B cell (primary cell): ENCODE data around the gene CXXC4. TPM values are rescaled to one million over a fixed set of nuclear protein-coding genes. Genes with fewer than 3 reads are reported as not detected.

Experiments used
- ATAC-seq: fragments of 200-7000 bp; cut with Tn5 transposase; one replicate; pipeline ENCODE4 v1.10.0; 2021; ENCODE audit warnings: low read depth, mild to moderate bottlenecking, moderate number of reproducible peaks, moderate library complexity
- CTCF ChIA-PET: fragments of 350-600 bp; sonication (Branson Sonifier 250); formaldehyde crosslinking; loops from one replicate; lab custom pipeline; 2021; ENCODE audit warnings: antibody characterized with exemption, inconsistent platforms; lab: Charles Lee
- POLR2A ChIA-PET: fragments of 350-600 bp; sonication (Branson Sonifier 250); formaldehyde crosslinking; loops from one replicate; lab custom pipeline; 2021; ENCODE audit warnings: antibody characterized with exemption; lab: Charles Lee
- DNase-seq: peaks from one replicate; pipeline ENCODE4 v3.0.0; 2013
- H2AFZ ChIP-seq: 2 replicates; pipeline ENCODE4 v1.6.1; 2012; ENCODE audit warnings: mild to moderate bottlenecking, low read depth, low read length; ENCODE audit not compliant: insufficient read depth, poor library complexity, severe bottlenecking
- H3K27ac ChIP-seq, 2 donors: 1 replicate in 1 of 2; 2 replicates in 1 of 2; pipeline ENCODE4 v1.5.1; 2012 to 2013; ENCODE audit warnings: low read length in 2 of 2, mild to moderate bottlenecking in 2 of 2, moderate library complexity in 1 of 2
- H3K27me3 ChIP-seq, 4 experiments: fragments of 200-600 bp in 1 of 4; sonication (generic) in 1 of 4; replicated peaks in 1 of 4; 1 replicate in 2 of 4; 2 replicates in 2 of 4; pipeline versions ENCODE4 v1.6.1 to v1.7.0; 2013 to 2016; ENCODE audit warnings: low read length in 3 of 4, mild to moderate bottlenecking in 2 of 4, mixed read lengths in 1 of 4, moderate library complexity in 1 of 4; ENCODE audit not compliant: insufficient read depth in 4 of 4, control insufficient read depth in 3 of 4; ENCODE audit errors: control extremely low read depth in 1 of 4
- H3K36me3 ChIP-seq, 2 experiments: replicated peaks in 1 of 2; 1 replicate in 1 of 2; 2 replicates in 1 of 2; pipeline versions ENCODE4 v1.6.1 to v1.7.1; 2013; ENCODE audit warnings: low read length in 1 of 2; ENCODE audit not compliant: insufficient read depth in 2 of 2, control insufficient read depth in 1 of 2; ENCODE audit errors: control extremely low read depth in 1 of 2, extremely low read depth in 1 of 2
- H3K4me1 ChIP-seq, 2 donors: fragments of 200-600 bp in 1 of 2; sonication (generic) in 1 of 2; 1 replicate in 1 of 2; 2 replicates in 1 of 2; pipeline versions ENCODE4 v1.5.1 to v1.6.1; 2013 to 2017; ENCODE audit warnings: low read length in 2 of 2; ENCODE audit not compliant: control insufficient read depth in 2 of 2, insufficient read depth in 2 of 2
- H3K4me2 ChIP-seq: replicated peaks from 2 replicates; pipeline ENCODE3; 2012; ENCODE audit warnings: mild to moderate bottlenecking, low read depth, low read length; ENCODE audit not compliant: poor library complexity, severe bottlenecking
- H3K4me3 ChIP-seq, 5 experiments: fragments of 200-600 bp in 1 of 5; sonication (generic) in 1 of 5; 1 replicate in 3 of 5; 2 replicates in 2 of 5; pipeline versions ENCODE4 v1.5.1 to v1.7.0; 2011 to 2016; ENCODE audit warnings: low read length in 4 of 5, mild to moderate bottlenecking in 4 of 5, low read depth in 2 of 5, control low read depth in 1 of 5, moderate library complexity in 1 of 5; ENCODE audit not compliant: insufficient read depth in 1 of 5; ENCODE audit errors: control extremely low read depth in 1 of 5, extremely low read depth in 1 of 5
- H3K79me2 ChIP-seq: fragments of 200-600 bp; sonication (generic); one replicate; pipeline ENCODE4 v1.6.0; 2016; ENCODE audit warnings: low read length; ENCODE audit not compliant: control insufficient read depth, insufficient read depth
- H3K9ac ChIP-seq: fragments of 200-600 bp; sonication (generic); 2 replicates; pipeline ENCODE4 v1.6.1; 2017; ENCODE audit warnings: mild to moderate bottlenecking, low read length, moderate library complexity
- H3K9me3 ChIP-seq, 3 donors: one replicate each; pipeline versions ENCODE4 v1.6.1 to v1.7.1; 2013; ENCODE audit warnings: low read length in 2 of 3; ENCODE audit not compliant: control insufficient read depth in 2 of 3, insufficient read depth in 1 of 3; ENCODE audit errors: control extremely low read depth in 1 of 3
- H4K20me1 ChIP-seq: 2 replicates; pipeline ENCODE4 v1.6.0; 2012; ENCODE audit warnings: mild to moderate bottlenecking, low read length; ENCODE audit not compliant: insufficient read depth, control insufficient read depth, poor library complexity, severe bottlenecking
- H3K27ac Mint-ChIP-seq: one replicate; pipeline ENCODE4 v1.8.0; 2021; ENCODE audit warnings: mixed read lengths
- H3K27me3 Mint-ChIP-seq: one replicate; pipeline ENCODE4 v1.8.0; 2021; ENCODE audit warnings: mixed read lengths
- H3K4me1 Mint-ChIP-seq: one replicate; pipeline ENCODE4 v1.8.0; 2021; ENCODE audit warnings: mixed read lengths
- H3K4me3 Mint-ChIP-seq: one replicate; pipeline ENCODE4 v1.8.0; 2021; ENCODE audit warnings: mixed read lengths
- H3K9me3 Mint-ChIP-seq: one replicate; pipeline ENCODE4 v1.8.0; 2022; ENCODE audit warnings: mixed read lengths; ENCODE audit not compliant: insufficient read depth
- EZH2 ChIP-seq: IDR thresholded peaks from 2 replicates; pipeline ENCODE4 v1.6.1; 2012; ENCODE audit warnings: borderline replicate concordance, low read depth, mild to moderate bottlenecking, moderate library complexity, low read length; ENCODE audit not compliant: insufficient read depth, poor library complexity, severe bottlenecking
- WGBS: methylation state at CpG from one replicate; pipeline ENCODE4 v1.1.5; 2013; ENCODE audit warnings: missing lambda C conversion rate; ENCODE audit not compliant: insufficient coverage; 5-methylcytosine and 5-hydroxymethylcytosine counted together
- intact Hi-C: fragments of 100-400 bp; cut with micrococcal nuclease; formaldehyde crosslinking; loops from one replicate; pipeline ENCODE4 v1.10.0; 2022
- polyA plus RNA-seq: library from polyadenylated mRNA; depleted of rRNA; stranded (reverse); fragments of >200 nt; gene quantifications from 2 replicates; pipeline ENCODE4 v1.2.3, GENCODE V29; 2012
- total RNA-seq, 2 donors: library from RNA; stranded (reverse); fragments of 120-200 nt in 1 of 2; gene quantifications; 1 replicate in 1 of 2; 2 replicates in 1 of 2; pipeline versions ENCODE4 v1.2.3 to v1.2.4, GENCODE V29; 2013 to 2022
- TF ChIP-seq, protein P1 (sequence below): fragments of 200-600 bp; IDR thresholded peaks from one replicate; pipeline ENCODE4 v1.8.0; 2022; ENCODE audit warnings: antibody characterized with exemption, mild to moderate bottlenecking

The CXXC4 gene
- total and polyA plus RNA-seq, 2 donors (not counting 1 experiment from before 2014, with no cell fraction given) = not detected

DNA sequence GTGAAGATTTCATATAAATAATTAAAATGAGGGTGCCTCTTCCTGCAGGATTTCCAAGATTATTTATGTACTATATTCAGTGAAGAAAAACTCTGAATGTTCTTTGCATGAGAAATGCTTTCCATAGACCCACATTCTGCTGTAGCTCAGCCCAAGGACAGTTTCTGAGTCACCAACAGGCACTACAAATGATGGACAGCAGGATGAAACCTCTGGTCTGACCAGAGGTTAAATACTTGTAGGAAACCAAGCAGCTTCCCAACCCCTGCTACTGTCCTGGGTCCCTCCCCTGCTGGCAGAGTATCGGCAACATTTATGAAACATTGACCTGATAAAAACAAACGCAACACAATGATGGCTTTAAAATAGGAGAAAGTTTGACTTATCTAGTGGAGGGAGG lies 73.1 kb downstream of the CXXC4 start:
- WGBS = no CpG with 5 or more reads among the region's 2 CpGs
- ATAC-seq (no peak), DNase-seq (no peak)
- Mint-ChIP-seq H3K9me3 (no peaks in the 10 kb centered on the region), H3K27me3 (no peaks in the 10 kb centered on the region), H3K4me1 (no peaks in the 10 kb centered on the region), H3K4me3 (no peak overlapping the region), H3K27ac (no peak overlapping the region)
- POLR2A ChIA-PET = no interaction called here
- H3K9ac ChIP-seq = no peak overlapping the region
- H3K79me2 ChIP-seq = no peaks in the 10 kb centered on the region
- H3K36me3 ChIP-seq = no peaks in the 10 kb centered on the region
- intact Hi-C loops = no loop called here
- no peak for TF ChIP-seq EZH2
- TF ChIP-seq, protein P1, sequence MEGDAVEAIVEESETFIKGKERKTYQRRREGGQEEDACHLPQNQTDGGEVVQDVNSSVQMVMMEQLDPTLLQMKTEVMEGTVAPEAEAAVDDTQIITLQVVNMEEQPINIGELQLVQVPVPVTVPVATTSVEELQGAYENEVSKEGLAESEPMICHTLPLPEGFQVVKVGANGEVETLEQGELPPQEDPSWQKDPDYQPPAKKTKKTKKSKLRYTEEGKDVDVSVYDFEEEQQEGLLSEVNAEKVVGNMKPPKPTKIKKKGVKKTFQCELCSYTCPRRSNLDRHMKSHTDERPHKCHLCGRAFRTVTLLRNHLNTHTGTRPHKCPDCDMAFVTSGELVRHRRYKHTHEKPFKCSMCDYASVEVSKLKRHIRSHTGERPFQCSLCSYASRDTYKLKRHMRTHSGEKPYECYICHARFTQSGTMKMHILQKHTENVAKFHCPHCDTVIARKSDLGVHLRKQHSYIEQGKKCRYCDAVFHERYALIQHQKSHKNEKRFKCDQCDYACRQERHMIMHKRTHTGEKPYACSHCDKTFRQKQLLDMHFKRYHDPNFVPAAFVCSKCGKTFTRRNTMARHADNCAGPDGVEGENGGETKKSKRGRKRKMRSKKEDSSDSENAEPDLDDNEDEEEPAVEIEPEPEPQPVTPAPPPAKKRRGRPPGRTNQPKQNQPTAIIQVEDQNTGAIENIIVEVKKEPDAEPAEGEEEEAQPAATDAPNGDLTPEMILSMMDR = no peak
- no peaks in the 10 kb centered on the region for H4K20me1 ChIP-seq
- H3K4me2 ChIP-seq = no peak overlapping the region
- no peaks in the 10 kb centered on the region for H3K27me3 ChIP-seq
- H3K9me3 ChIP-seq = no peaks in the 10 kb centered on the region
- no peak overlapping the region for H2AFZ ChIP-seq
- no peak overlapping the region for H3K4me3 ChIP-seq
- H3K27ac ChIP-seq = no peak overlapping the region
- CTCF ChIA-PET = no interaction called here
- no peaks in the 10 kb centered on the region for H3K4me1 ChIP-seq

DNA sequence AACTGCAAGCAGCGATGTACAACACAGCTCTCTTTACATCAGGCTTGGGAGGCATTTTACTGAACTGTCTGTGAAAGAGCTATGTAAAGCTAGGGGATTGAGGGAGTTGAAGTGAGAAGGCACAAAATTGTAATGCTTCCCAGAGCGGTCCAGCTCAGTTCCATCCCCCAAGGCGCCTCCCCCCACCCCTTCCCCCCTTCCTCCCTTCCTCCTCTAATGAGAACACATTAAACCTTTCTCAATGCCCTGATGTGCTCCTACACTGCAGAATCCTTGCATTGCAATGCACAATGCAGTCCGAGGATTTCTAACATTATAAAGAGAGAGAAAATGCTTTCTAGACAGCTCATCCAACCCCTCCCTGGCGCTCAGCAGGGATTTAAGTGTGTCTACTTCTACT lies 73.9 kb downstream of the CXXC4 start:
- CTCF ChIA-PET = no interaction called here
- TF ChIP-seq, protein P1 = no peak
- TF ChIP-seq EZH2 = no peak

More for the DNA sequence above, 73.9 kb downstream of the CXXC4 start:
- ATAC-seq (no peak), DNase-seq (no peak)
- Histone ChIP-seq H3K4me2 (no peak overlapping the region), H3K9me3 (no peaks in the 10 kb centered on the region), H2AFZ (no peak overlapping the region), H3K79me2 (no peaks in the 10 kb centered on the region), H3K36me3 (no peaks in the 10 kb centered on the region), H4K20me1 (no peaks in the 10 kb centered on the region), H3K27ac (no peak overlapping the region), H3K9ac (no peak overlapping the region), H3K27me3 (no peaks in the 10 kb centered on the region), H3K4me3 (no peak overlapping the region), H3K4me1 (no peaks in the 10 kb centered on the region)
- no peaks in the 10 kb centered on the region for H3K27me3 Mint-ChIP-seq
- intact Hi-C loops = no loop called here
- H3K9me3 Mint-ChIP-seq = no peaks in the 10 kb centered on the region
- 83% methylated on average over 1 of the region's 5 CpGs for WGBS
- H3K4me1 Mint-ChIP-seq = no peaks in the 10 kb centered on the region
- no peak overlapping the region for H3K27ac Mint-ChIP-seq
- no peak overlapping the region for H3K4me3 Mint-ChIP-seq
- POLR2A ChIA-PET = no interaction called here
